ENCODE data around the gene BMP3. TPM values are rescaled to one million over a fixed set of nuclear protein-coding genes. Genes with fewer than 3 reads are reported as not detected.

Gene BMP3
- not detected for total RNA-seq

GRCh38 chr4:81030061-81030980 is at the start of gene BMP3:
Gene BMP3, plus strand, starts transcription at chr4:81030708. Its CDS starts 577 bp downstream, at chr4:81031285.
- H3K9me3 ChIP-seq: no peaks in the 10 kb centered on the region
- DNase-seq (ENCODE audit: low spot score in 2 of 2): no peak
- no peak within 1 kb of the TSS for H3K27ac ChIP-seq

GRCh38 chr4:80986011-80986410 is 44.5 kb upstream of the BMP3 start:
- H3K4me3 ChIP-seq: no peak overlapping the region
- no peak overlapping the region for H3K27ac ChIP-seq
- no peaks in the 10 kb centered on the region for H3K36me3 ChIP-seq
- no peaks in the 10 kb centered on the region for H3K4me1 ChIP-seq
- no peaks in the 10 kb centered on the region for H3K9me3 ChIP-seq
- TF ChIP-seq CTCF (IDR thresholded peaks at IDR 0.05): no peak
- H3K27me3 ChIP-seq: no peaks in the 10 kb centered on the region
- no peak for DNase-seq (ENCODE audit: low spot score in 2 of 2)
- intact Hi-C loops (cut with DNase I): loop anchor here (10.0 kb wide), 1 partner anchor 621 kb away; no protein-coding TSS in a partner anchor

More at GRCh38 chr4:81030061-81030980, at the start of gene BMP3:
- Histone ChIP-seq H3K4me1 (peaks cover 0 to 8% of the 10 kb centered on the region in 2 donors), H3K27me3 (no peaks in the 10 kb centered on the region), H3K36me3 (no peaks in the 10 kb centered on the region), H3K4me3 (peak within 1 kb of the TSS; percentile 45 to 55)
- intact Hi-C loops (cut with DNase I): no loop called here
- TF ChIP-seq CTCF (IDR thresholded peaks at IDR 0.05): no peak

- intact Hi-C loops (cut with DNase I): loop anchor here (10.0 kb wide), 1 partner anchor 625 kb away; no protein-coding TSS in a partner anchor
- peak in 2 of 3 experiments; percentile 30 to 51 for TF ChIP-seq CTCF (IDR thresholded peaks at IDR 0.05)
- H3K4me3 ChIP-seq: no peak overlapping the region
Observed at GRCh38 chr4:80989921-80990544, 40.5 kb upstream of the BMP3 start.

GRCh38 chr4:80990851-80991250 is 39.7 kb upstream of the BMP3 start:
- no peak for DNase-seq (ENCODE audit: low spot score in 2 of 2)
- no peaks in the 10 kb centered on the region for H3K27me3 ChIP-seq
- H3K36me3 ChIP-seq: no peaks in the 10 kb centered on the region
- no peak overlapping the region for H3K27ac ChIP-seq
- no peak for TF ChIP-seq CTCF (IDR thresholded peaks at IDR 0.05)
- H3K4me1 ChIP-seq: no peaks in the 10 kb centered on the region
- no peak overlapping the region for H3K4me3 ChIP-seq
- intact Hi-C loops (cut with DNase I): no loop called here
- no peaks in the 10 kb centered on the region for H3K9me3 ChIP-seq

More at GRCh38 chr4:80989921-80990544, 40.5 kb upstream of the BMP3 start:
- DNase-seq (ENCODE audit: low spot score in 2 of 2): no peak
- H3K9me3 ChIP-seq: no peaks in the 10 kb centered on the region
- H3K4me1 ChIP-seq: no peaks in the 10 kb centered on the region
- H3K27ac ChIP-seq: no peak overlapping the region
- no peaks in the 10 kb centered on the region for H3K36me3 ChIP-seq
- H3K27me3 ChIP-seq: no peaks in the 10 kb centered on the region

GRCh38 chr4:80999943-81000342 is 30.6 kb upstream of the BMP3 start:
- no peak overlapping the region for H3K4me3 ChIP-seq
- H3K9me3 ChIP-seq: no peaks in the 10 kb centered on the region
- intact Hi-C loops (cut with DNase I): no loop called here
- H3K4me1 ChIP-seq: no peaks in the 10 kb centered on the region
- DNase-seq (ENCODE audit: low spot score in 2 of 2): no peak
- no peaks in the 10 kb centered on the region for H3K27me3 ChIP-seq
- no peak for TF ChIP-seq CTCF (IDR thresholded peaks at IDR 0.05)
- H3K27ac ChIP-seq: no peak overlapping the region
- no peaks in the 10 kb centered on the region for H3K36me3 ChIP-seq
